ENCODE results near the gene DYNLT2. TPM values are rescaled to one million over a fixed set of nuclear protein-coding genes. Genes with fewer than 3 reads are reported as not detected.
"Not testable (repeated sequence)": the region's sequence is repeated elsewhere in the genome, so short reads cannot be mapped to it uniquely, and the experiment has no call there.

DYNLT2 gene
- total RNA-seq, 1 donor from 2014 or later: 2.8 TPM

GRCh38 chr6:169701954-169702839 lies 49.2 kb downstream of the DYNLT2 start, which contains the start of the genes C6orf120 and WDR27:
TSS of gene C6orf120 (plus strand) at chr6:169702126. CDS start at chr6:169702460, 334 bp downstream.
TSS of gene WDR27 (minus strand) at chr6:169702029. CDS start at chr6:169689005, 13,024 bp downstream.
- Mint-ChIP-seq H3K9me3 (no peaks in the 10 kb centered on the region), H3K27ac (ENCODE audit: unreplicated experiment) (peak within 1 kb of the TSS; percentile 93), H3K4me1 (peaks cover 40% of the 10 kb centered on the region), H3K36me3 (ENCODE audit: low read depth) (peaks cover 8% of the 10 kb centered on the region), H3K27me3 (ENCODE audit: low read depth) (no peaks in the 10 kb centered on the region), H3K4me3 (peak within 1 kb of the TSS; percentile 97)
- peak; percentile 90 for DNase-seq (ENCODE audit: low read depth, low spot score)
- no peak for TF ChIP-seq CTCF (conservative IDR thresholded peaks at IDR 0.05)

- Mint-ChIP-seq H3K36me3 (ENCODE audit: low read depth) (peaks cover 9% of the 10 kb centered on the region), H3K4me1 (peaks cover 40% of the 10 kb centered on the region), H3K9me3 (no peaks in the 10 kb centered on the region), H3K4me3 (peak overlapping the region; percentile 97), H3K27me3 (ENCODE audit: low read depth) (no peaks in the 10 kb centered on the region), H3K27ac (ENCODE audit: unreplicated experiment) (peak overlapping the region; percentile 93)
- no peak for TF ChIP-seq CTCF (conservative IDR thresholded peaks at IDR 0.05)
- DNase-seq (ENCODE audit: low read depth, low spot score): no peak
These were observed 49.9 kb downstream of the DYNLT2 start for GRCh38 chr6:169701311-169701953.

- no peaks in the 10 kb centered on the region for H3K27me3 Mint-ChIP-seq (ENCODE audit: low read depth)
- H3K4me3 Mint-ChIP-seq: peak overlapping the region; percentile 97
- H3K36me3 Mint-ChIP-seq (ENCODE audit: low read depth): peaks cover 14% of the 10 kb centered on the region
- H3K27ac Mint-ChIP-seq (ENCODE audit: unreplicated experiment): no peak overlapping the region
- TF ChIP-seq CTCF (conservative IDR thresholded peaks at IDR 0.05): no peak
- DNase-seq (ENCODE audit: low read depth, low spot score): no peak
- no peaks in the 10 kb centered on the region for H3K9me3 Mint-ChIP-seq
- H3K4me1 Mint-ChIP-seq: peaks cover 40% of the 10 kb centered on the region
These were observed 51.1 kb downstream of the DYNLT2 start for GRCh38 chr6:169700296-169700695.

- not testable (repeated sequence) for H3K27me3 Mint-ChIP-seq (ENCODE audit: low read depth); H3K4me3 Mint-ChIP-seq; H3K9me3 Mint-ChIP-seq; H3K27ac Mint-ChIP-seq (ENCODE audit: unreplicated experiment)
- H3K36me3 Mint-ChIP-seq (ENCODE audit: low read depth): peaks cover 24% of the 10 kb centered on the region
- peak; percentile 28 for DNase-seq (ENCODE audit: low read depth, low spot score)
- TF ChIP-seq CTCF (conservative IDR thresholded peaks at IDR 0.05): peak; percentile 53
- H3K4me1 Mint-ChIP-seq: peaks cover 22% of the 10 kb centered on the region
These were observed 54.3 kb downstream of the DYNLT2 start for GRCh38 chr6:169697115-169697514.

- H3K36me3 Mint-ChIP-seq (ENCODE audit: low read depth): peaks cover 35% of the 10 kb centered on the region
- H3K4me3 Mint-ChIP-seq: no peak overlapping the region
- DNase-seq (ENCODE audit: low read depth, low spot score): no peak
- H3K27me3 Mint-ChIP-seq (ENCODE audit: low read depth): no peaks in the 10 kb centered on the region
- H3K4me1 Mint-ChIP-seq: peaks cover 14% of the 10 kb centered on the region
- TF ChIP-seq CTCF (conservative IDR thresholded peaks at IDR 0.05): no peak
- peaks cover 5% of the 10 kb centered on the region for H3K9me3 Mint-ChIP-seq
- H3K27ac Mint-ChIP-seq (ENCODE audit: unreplicated experiment): no peak overlapping the region
These were observed 56.2 kb downstream of the DYNLT2 start for GRCh38 chr6:169695131-169695530.
